ENCODE data around the gene CIPC.
A peak's percentile ranks its signal among the peaks of the same experiment; 100 is the strongest.

The CIPC gene

GRCh38 chr14:77097700-77098528 lies at the start of gene CIPC:
Gene CIPC, plus strand, starts transcription at chr14:77098258. Its CDS starts 7,451 bp downstream, at chr14:77105709.
- peak; percentile 99 for DNase-seq

- DNase-seq, result peak; percentile 73
Measured at GRCh38 chr14:77051116-77051515, 46.9 kb upstream of the CIPC start.

GRCh38 chr14:77052281-77053044 lies 45.6 kb upstream of the CIPC start:
- DNase-seq, result no peak

- DNase-seq, result peak; percentile 87
Measured at GRCh38 chr14:77053046-77053841, 44.8 kb upstream of the CIPC start.

GRCh38 chr14:77055306-77055705 lies 42.8 kb upstream of the CIPC start:
- DNase-seq, result no peak

GRCh38 chr14:77055981-77056380 lies 42.1 kb upstream of the CIPC start:
- no peak for DNase-seq

GRCh38 chr14:77058117-77058516 lies 39.9 kb upstream of the CIPC start:
- DNase-seq, result no peak

GRCh38 chr14:77058785-77059184 lies 39.3 kb upstream of the CIPC start:
- DNase-seq, result no peak

- DNase-seq, result no peak
Measured at GRCh38 chr14:77059276-77059915, 38.7 kb upstream of the CIPC start.

- no peak for DNase-seq
Measured at GRCh38 chr14:77061630-77062257, 36.3 kb upstream of the CIPC start.

GRCh38 chr14:77062261-77062660 lies 35.8 kb upstream of the CIPC start:
- DNase-seq, result no peak

GRCh38 chr14:77063571-77064171 lies 34.4 kb upstream of the CIPC start:
- DNase-seq, result no peak

GRCh38 chr14:77064521-77065178 lies 33.4 kb upstream of the CIPC start:
- no peak for DNase-seq

GRCh38 chr14:77065851-77066577 lies 32.0 kb upstream of the CIPC start:
- no peak for DNase-seq

- no peak for DNase-seq
Measured at GRCh38 chr14:77066578-77067172, 31.4 kb upstream of the CIPC start.

GRCh38 chr14:77067632-77068516 lies 30.2 kb upstream of the CIPC start:
- peak; percentile 73 for DNase-seq

- DNase-seq, result no peak
Measured at GRCh38 chr14:77068517-77069200, 29.4 kb upstream of the CIPC start.

- DNase-seq, result no peak
Measured at GRCh38 chr14:77069551-77069950, 28.5 kb upstream of the CIPC start.
